ENCODE results near the gene SIGLEC9.

SIGLEC9 gene

GRCh38 chr19:51084505-51084904, 40.2 kb upstream of the SIGLEC9 start:
- Histone ChIP-seq H3K27me3 (ENCODE audit: control insufficient read depth, insufficient read depth, low read length, poor library complexity, severe bottlenecking) (no peaks in the 10 kb centered on the region), H3K9me3 (ENCODE audit: control insufficient read depth, low read length) (no peaks in the 10 kb centered on the region), H3K36me3 (ENCODE audit: control insufficient read depth, insufficient read depth, low read length) (no peaks in the 10 kb centered on the region), H3K4me1 (ENCODE audit: control insufficient read depth, insufficient read depth, low read length) (no peaks in the 10 kb centered on the region), H3K4me3 (ENCODE audit: insufficient read depth, low read depth, low read length) (no peak overlapping the region), H3K27ac (ENCODE audit: insufficient read depth, low read depth, low read length, poor library complexity, severe bottlenecking) (no peak overlapping the region)
- 87 to 89% methylated on average over 7 of the region's 7 CpGs for WGBS, 2 experiments

GRCh38 chr19:51086153-51086850, 38.4 kb upstream of the SIGLEC9 start:
- no peak overlapping the region for H3K4me3 ChIP-seq (ENCODE audit: insufficient read depth, low read depth, low read length)
- H3K9me3 ChIP-seq (ENCODE audit: control insufficient read depth, low read length), result no peaks in the 10 kb centered on the region
- H3K4me1 ChIP-seq (ENCODE audit: control insufficient read depth, insufficient read depth, low read length), result no peaks in the 10 kb centered on the region
- H3K36me3 ChIP-seq (ENCODE audit: control insufficient read depth, insufficient read depth, low read length), result no peaks in the 10 kb centered on the region
- H3K27me3 ChIP-seq (ENCODE audit: control insufficient read depth, insufficient read depth, low read length, poor library complexity, severe bottlenecking), result no peaks in the 10 kb centered on the region
- no peak overlapping the region for H3K27ac ChIP-seq (ENCODE audit: insufficient read depth, low read depth, low read length, poor library complexity, severe bottlenecking)
- WGBS, 2 experiments, result 83 to 88% methylated on average over 18 of the region's 18 CpGs

GRCh38 chr19:51089786-51090185, 34.9 kb upstream of the SIGLEC9 start:
- WGBS, 2 experiments, result 93 to 94% methylated on average over 17 of the region's 17 CpGs

GRCh38 chr19:51090471-51090870, 34.2 kb upstream of the SIGLEC9 start:
- H3K27me3 ChIP-seq (ENCODE audit: control insufficient read depth, insufficient read depth, low read length, poor library complexity, severe bottlenecking), result no peaks in the 10 kb centered on the region
- no peak overlapping the region for H3K4me3 ChIP-seq (ENCODE audit: insufficient read depth, low read depth, low read length)
- H3K36me3 ChIP-seq (ENCODE audit: control insufficient read depth, insufficient read depth, low read length), result no peaks in the 10 kb centered on the region
- WGBS, 2 experiments, result 86 to 89% methylated on average over 8 of the region's 8 CpGs
- no peak overlapping the region for H3K27ac ChIP-seq (ENCODE audit: insufficient read depth, low read depth, low read length, poor library complexity, severe bottlenecking)
- no peaks in the 10 kb centered on the region for H3K9me3 ChIP-seq (ENCODE audit: control insufficient read depth, low read length)
- H3K4me1 ChIP-seq (ENCODE audit: control insufficient read depth, insufficient read depth, low read length), result no peaks in the 10 kb centered on the region

More at GRCh38 chr19:51089786-51090185, 34.9 kb upstream of the SIGLEC9 start:
- Histone ChIP-seq H3K9me3 (ENCODE audit: control insufficient read depth, low read length) (no peaks in the 10 kb centered on the region), H3K27me3 (ENCODE audit: control insufficient read depth, insufficient read depth, low read length, poor library complexity, severe bottlenecking) (no peaks in the 10 kb centered on the region), H3K4me3 (ENCODE audit: insufficient read depth, low read depth, low read length) (no peak overlapping the region), H3K27ac (ENCODE audit: insufficient read depth, low read depth, low read length, poor library complexity, severe bottlenecking) (no peak overlapping the region), H3K4me1 (ENCODE audit: control insufficient read depth, insufficient read depth, low read length) (no peaks in the 10 kb centered on the region), H3K36me3 (ENCODE audit: control insufficient read depth, insufficient read depth, low read length) (no peaks in the 10 kb centered on the region)

- H3K36me3 ChIP-seq (ENCODE audit: control insufficient read depth, insufficient read depth, low read length), result no peaks in the 10 kb centered on the region
- no peak overlapping the region for H3K27ac ChIP-seq (ENCODE audit: insufficient read depth, low read depth, low read length, poor library complexity, severe bottlenecking)
- no peaks in the 10 kb centered on the region for H3K4me1 ChIP-seq (ENCODE audit: control insufficient read depth, insufficient read depth, low read length)
- no peak overlapping the region for H3K4me3 ChIP-seq (ENCODE audit: insufficient read depth, low read depth, low read length)
- 91 to 93% methylated on average over 10 of the region's 10 CpGs for WGBS, 2 experiments
- H3K27me3 ChIP-seq (ENCODE audit: control insufficient read depth, insufficient read depth, low read length, poor library complexity, severe bottlenecking), result no peaks in the 10 kb centered on the region
- no peaks in the 10 kb centered on the region for H3K9me3 ChIP-seq (ENCODE audit: control insufficient read depth, low read length)
Observed at GRCh38 chr19:51091126-51091525, 33.6 kb upstream of the SIGLEC9 start.

GRCh38 chr19:51091895-51092873, 32.5 kb upstream of the SIGLEC9 start:
- H3K36me3 ChIP-seq (ENCODE audit: control insufficient read depth, insufficient read depth, low read length), result no peaks in the 10 kb centered on the region
- no peaks in the 10 kb centered on the region for H3K9me3 ChIP-seq (ENCODE audit: control insufficient read depth, low read length)
- no peaks in the 10 kb centered on the region for H3K27me3 ChIP-seq (ENCODE audit: control insufficient read depth, insufficient read depth, low read length, poor library complexity, severe bottlenecking)
- WGBS, 2 experiments, result 78 to 80% methylated on average over 16 of the region's 16 CpGs
- no peak overlapping the region for H3K27ac ChIP-seq (ENCODE audit: insufficient read depth, low read depth, low read length, poor library complexity, severe bottlenecking)
- no peaks in the 10 kb centered on the region for H3K4me1 ChIP-seq (ENCODE audit: control insufficient read depth, insufficient read depth, low read length)
- no peak overlapping the region for H3K4me3 ChIP-seq (ENCODE audit: insufficient read depth, low read depth, low read length)

GRCh38 chr19:51093101-51093500, 31.6 kb upstream of the SIGLEC9 start:
- Histone ChIP-seq H3K4me1 (ENCODE audit: control insufficient read depth, insufficient read depth, low read length) (no peaks in the 10 kb centered on the region), H3K9me3 (ENCODE audit: control insufficient read depth, low read length) (no peaks in the 10 kb centered on the region), H3K36me3 (ENCODE audit: control insufficient read depth, insufficient read depth, low read length) (no peaks in the 10 kb centered on the region), H3K4me3 (ENCODE audit: insufficient read depth, low read depth, low read length) (no peak overlapping the region), H3K27ac (ENCODE audit: insufficient read depth, low read depth, low read length, poor library complexity, severe bottlenecking) (no peak overlapping the region), H3K27me3 (ENCODE audit: control insufficient read depth, insufficient read depth, low read length, poor library complexity, severe bottlenecking) (no peaks in the 10 kb centered on the region)
- 91 to 94% methylated on average over 8 of the region's 8 CpGs for WGBS, 2 experiments

- Histone ChIP-seq H3K4me3 (ENCODE audit: insufficient read depth, low read depth, low read length) (no peak overlapping the region), H3K27me3 (ENCODE audit: control insufficient read depth, insufficient read depth, low read length, poor library complexity, severe bottlenecking) (no peaks in the 10 kb centered on the region), H3K4me1 (ENCODE audit: control insufficient read depth, insufficient read depth, low read length) (no peaks in the 10 kb centered on the region), H3K36me3 (ENCODE audit: control insufficient read depth, insufficient read depth, low read length) (no peaks in the 10 kb centered on the region), H3K9me3 (ENCODE audit: control insufficient read depth, low read length) (no peaks in the 10 kb centered on the region), H3K27ac (ENCODE audit: insufficient read depth, low read depth, low read length, poor library complexity, severe bottlenecking) (no peak overlapping the region)
- WGBS, 2 experiments, result 84 to 85% methylated on average over 22 of the region's 22 CpGs
Observed at GRCh38 chr19:51093510-51094345, 31.0 kb upstream of the SIGLEC9 start.

- H3K27me3 ChIP-seq (ENCODE audit: control insufficient read depth, insufficient read depth, low read length, poor library complexity, severe bottlenecking), result no peaks in the 10 kb centered on the region
- 21 to 23% methylated on average over 15 of the region's 15 CpGs for WGBS, 2 experiments
- H3K4me1 ChIP-seq (ENCODE audit: control insufficient read depth, insufficient read depth, low read length), result no peaks in the 10 kb centered on the region
Observed at GRCh38 chr19:51094696-51095279, 29.9 kb upstream of the SIGLEC9 start.

More at GRCh38 chr19:51094696-51095279, 29.9 kb upstream of the SIGLEC9 start:
- Histone ChIP-seq H3K36me3 (ENCODE audit: control insufficient read depth, insufficient read depth, low read length) (no peaks in the 10 kb centered on the region), H3K9me3 (ENCODE audit: control insufficient read depth, low read length) (no peaks in the 10 kb centered on the region), H3K4me3 (ENCODE audit: insufficient read depth, low read depth, low read length) (no peak overlapping the region), H3K27ac (ENCODE audit: insufficient read depth, low read depth, low read length, poor library complexity, severe bottlenecking) (no peak overlapping the region)

Measured in ectodermal cell (in vitro differentiated cells).